Left colon (tissue), 2 donors: ENCODE results near the gene SPG11. TPM values are rescaled to one million over a fixed set of nuclear protein-coding genes. Genes with fewer than 3 reads are reported as not detected.

ENCODE experiments used
- total RNA-seq, 2 donors: library from RNA; stranded (reverse); fragmentation: NEBNext Ultra II Directional; extraction: Animal tissue kit (Norgen Biotek cat#: 25700); gene quantifications; one replicate each; pipeline ENCODE4 v1.2.1, GENCODE V29; 2021
- donor health status: DM: no; HTN: no; CAD: no.
- donor health status: DM: yes; HTN: yes; CAD: no.

Gene SPG11
- total RNA-seq, 2 donors from 2014 or later: 90.7 to 113 TPM

Other genes starting within 250 kb of the SPG11 start
- 10 to 100 TPM; 30.1 to 33.7 TPM for gene CTDSPL2, start 236.0 kb downstream of the SPG11 start, total RNA-seq
- gene EIF3J, start 126.5 kb downstream of the SPG11 start, total RNA-seq: 10 to 100 TPM; 49.1 to 60.2 TPM
- 1 to 10 TPM; 4.3 to 4.5 TPM for gene PATL2, start 47.7 kb upstream of the SPG11 start, total RNA-seq
- gene B2M, start 47.9 kb upstream of the SPG11 start, total RNA-seq: 1,000 to 10,000 TPM; 4,423 to 4,762 TPM
- gene TRIM69, start 72.9 kb upstream of the SPG11 start, total RNA-seq: 10 to 100 TPM; 15.7 to 16.4 TPM